ENCODE results near the gene ABL1. TPM values are rescaled to one million over a fixed set of nuclear protein-coding genes. Genes with fewer than 3 reads are reported as not detected.

The ABL1 gene
- total RNA-seq, 1 donor: 94.8 TPM

DNA sequence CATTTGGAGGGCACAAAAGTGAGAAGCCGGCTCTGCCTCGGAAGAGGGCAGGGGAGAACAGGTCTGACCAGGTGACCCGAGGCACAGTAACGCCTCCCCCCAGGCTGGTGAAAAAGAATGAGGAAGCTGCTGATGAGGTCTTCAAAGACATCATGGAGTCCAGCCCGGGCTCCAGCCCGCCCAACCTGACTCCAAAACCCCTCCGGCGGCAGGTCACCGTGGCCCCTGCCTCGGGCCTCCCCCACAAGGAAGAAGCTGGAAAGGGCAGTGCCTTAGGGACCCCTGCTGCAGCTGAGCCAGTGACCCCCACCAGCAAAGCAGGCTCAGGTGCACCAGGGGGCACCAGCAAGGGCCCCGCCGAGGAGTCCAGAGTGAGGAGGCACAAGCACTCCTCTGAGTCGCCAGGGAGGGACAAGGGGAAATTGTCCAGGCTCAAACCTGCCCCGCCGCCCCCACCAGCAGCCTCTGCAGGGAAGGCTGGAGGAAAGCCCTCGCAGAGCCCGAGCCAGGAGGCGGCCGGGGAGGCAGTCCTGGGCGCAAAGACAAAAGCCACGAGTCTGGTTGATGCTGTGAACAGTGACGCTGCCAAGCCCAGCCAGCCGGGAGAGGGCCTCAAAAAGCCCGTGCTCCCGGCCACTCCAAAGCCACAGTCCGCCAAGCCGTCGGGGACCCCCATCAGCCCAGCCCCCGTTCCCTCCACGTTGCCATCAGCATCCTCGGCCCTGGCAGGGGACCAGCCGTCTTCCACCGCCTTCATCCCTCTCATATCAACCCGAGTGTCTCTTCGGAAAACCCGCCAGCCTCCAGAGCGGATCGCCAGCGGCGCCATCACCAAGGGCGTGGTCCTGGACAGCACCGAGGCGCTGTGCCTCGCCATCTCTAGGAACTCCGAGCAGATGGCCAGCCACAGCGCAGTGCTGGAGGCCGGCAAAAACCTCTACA is 49.8 kb downstream of the ABL1 start:
- Histone ChIP-seq H3K9me3 (ENCODE audit: low read depth, low read length) (no peaks in the 10 kb centered on the region), H2AFZ (ENCODE audit: low read length) (no peak overlapping the region), H3K4me3 (ENCODE audit: insufficient read depth, low read length) (no peak overlapping the region), H3K36me3 (ENCODE audit: insufficient read depth, low read length) (peaks cover 90% of the 10 kb centered on the region), H3K27me3 (ENCODE audit: insufficient read depth, low read length) (no peaks in the 10 kb centered on the region), H3K27ac (ENCODE audit: low read depth, low read length) (no peak overlapping the region), H3K4me2 (ENCODE audit: insufficient read depth, low read length) (no peak overlapping the region), H4K20me1 (ENCODE audit: insufficient read depth, low read length) (peaks cover 59% of the 10 kb centered on the region), H3K4me1 (ENCODE audit: insufficient read depth, low read length) (no peaks in the 10 kb centered on the region), H3K79me2 (ENCODE audit: insufficient read depth, low read length) (peaks cover 39% of the 10 kb centered on the region)
- DNase-seq (ENCODE audit: insufficient read length, low spot score, missing footprints): peak; percentile 76
- TF ChIP-seq, protein P1, sequence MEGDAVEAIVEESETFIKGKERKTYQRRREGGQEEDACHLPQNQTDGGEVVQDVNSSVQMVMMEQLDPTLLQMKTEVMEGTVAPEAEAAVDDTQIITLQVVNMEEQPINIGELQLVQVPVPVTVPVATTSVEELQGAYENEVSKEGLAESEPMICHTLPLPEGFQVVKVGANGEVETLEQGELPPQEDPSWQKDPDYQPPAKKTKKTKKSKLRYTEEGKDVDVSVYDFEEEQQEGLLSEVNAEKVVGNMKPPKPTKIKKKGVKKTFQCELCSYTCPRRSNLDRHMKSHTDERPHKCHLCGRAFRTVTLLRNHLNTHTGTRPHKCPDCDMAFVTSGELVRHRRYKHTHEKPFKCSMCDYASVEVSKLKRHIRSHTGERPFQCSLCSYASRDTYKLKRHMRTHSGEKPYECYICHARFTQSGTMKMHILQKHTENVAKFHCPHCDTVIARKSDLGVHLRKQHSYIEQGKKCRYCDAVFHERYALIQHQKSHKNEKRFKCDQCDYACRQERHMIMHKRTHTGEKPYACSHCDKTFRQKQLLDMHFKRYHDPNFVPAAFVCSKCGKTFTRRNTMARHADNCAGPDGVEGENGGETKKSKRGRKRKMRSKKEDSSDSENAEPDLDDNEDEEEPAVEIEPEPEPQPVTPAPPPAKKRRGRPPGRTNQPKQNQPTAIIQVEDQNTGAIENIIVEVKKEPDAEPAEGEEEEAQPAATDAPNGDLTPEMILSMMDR (IDR thresholded peaks at IDR 0.05; ENCODE audit: extremely low read depth, low read depth, low read length): no peak

DNA sequence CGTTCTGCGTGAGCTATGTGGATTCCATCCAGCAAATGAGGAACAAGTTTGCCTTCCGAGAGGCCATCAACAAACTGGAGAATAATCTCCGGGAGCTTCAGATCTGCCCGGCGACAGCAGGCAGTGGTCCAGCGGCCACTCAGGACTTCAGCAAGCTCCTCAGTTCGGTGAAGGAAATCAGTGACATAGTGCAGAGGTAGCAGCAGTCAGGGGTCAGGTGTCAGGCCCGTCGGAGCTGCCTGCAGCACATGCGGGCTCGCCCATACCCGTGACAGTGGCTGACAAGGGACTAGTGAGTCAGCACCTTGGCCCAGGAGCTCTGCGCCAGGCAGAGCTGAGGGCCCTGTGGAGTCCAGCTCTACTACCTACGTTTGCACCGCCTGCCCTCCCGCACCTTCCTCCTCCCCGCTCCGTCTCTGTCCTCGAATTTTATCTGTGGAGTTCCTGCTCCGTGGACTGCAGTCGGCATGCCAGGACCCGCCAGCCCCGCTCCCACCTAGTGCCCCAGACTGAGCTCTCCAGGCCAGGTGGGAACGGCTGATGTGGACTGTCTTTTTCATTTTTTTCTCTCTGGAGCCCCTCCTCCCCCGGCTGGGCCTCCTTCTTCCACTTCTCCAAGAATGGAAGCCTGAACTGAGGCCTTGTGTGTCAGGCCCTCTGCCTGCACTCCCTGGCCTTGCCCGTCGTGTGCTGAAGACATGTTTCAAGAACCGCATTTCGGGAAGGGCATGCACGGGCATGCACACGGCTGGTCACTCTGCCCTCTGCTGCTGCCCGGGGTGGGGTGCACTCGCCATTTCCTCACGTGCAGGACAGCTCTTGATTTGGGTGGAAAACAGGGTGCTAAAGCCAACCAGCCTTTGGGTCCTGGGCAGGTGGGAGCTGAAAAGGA is 50.7 kb downstream of the ABL1 start:
- Histone ChIP-seq H3K36me3 (ENCODE audit: insufficient read depth, low read length) (peaks cover 90% of the 10 kb centered on the region), H3K4me2 (ENCODE audit: insufficient read depth, low read length) (no peak overlapping the region), H3K79me2 (ENCODE audit: insufficient read depth, low read length) (peaks cover 32% of the 10 kb centered on the region), H3K4me3 (ENCODE audit: insufficient read depth, low read length) (no peak overlapping the region), H4K20me1 (ENCODE audit: insufficient read depth, low read length) (peaks cover 56% of the 10 kb centered on the region), H2AFZ (ENCODE audit: low read length) (no peak overlapping the region), H3K4me1 (ENCODE audit: insufficient read depth, low read length) (no peaks in the 10 kb centered on the region), H3K27me3 (ENCODE audit: insufficient read depth, low read length) (no peaks in the 10 kb centered on the region), H3K9me3 (ENCODE audit: low read depth, low read length) (no peaks in the 10 kb centered on the region), H3K27ac (ENCODE audit: low read depth, low read length) (no peak overlapping the region)
- TF ChIP-seq, protein P1 (IDR thresholded peaks at IDR 0.05; ENCODE audit: extremely low read depth, low read depth, low read length): no peak
- peak; percentile 44 for DNase-seq (ENCODE audit: insufficient read length, low spot score, missing footprints)

DNA sequence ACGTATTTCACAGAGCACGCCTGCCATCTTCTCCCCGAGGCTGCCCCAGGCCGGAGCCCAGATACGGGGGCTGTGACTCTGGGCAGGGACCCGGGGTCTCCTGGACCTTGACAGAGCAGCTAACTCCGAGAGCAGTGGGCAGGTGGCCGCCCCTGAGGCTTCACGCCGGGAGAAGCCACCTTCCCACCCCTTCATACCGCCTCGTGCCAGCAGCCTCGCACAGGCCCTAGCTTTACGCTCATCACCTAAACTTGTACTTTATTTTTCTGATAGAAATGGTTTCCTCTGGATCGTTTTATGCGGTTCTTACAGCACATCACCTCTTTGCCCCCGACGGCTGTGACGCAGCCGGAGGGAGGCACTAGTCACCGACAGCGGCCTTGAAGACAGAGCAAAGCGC is 51.9 kb downstream of the ABL1 start:
- peaks cover 58% of the 10 kb centered on the region for H4K20me1 ChIP-seq (ENCODE audit: insufficient read depth, low read length)
- no peaks in the 10 kb centered on the region for H3K4me1 ChIP-seq (ENCODE audit: insufficient read depth, low read length)
- peak; percentile 38 for DNase-seq (ENCODE audit: insufficient read length, low spot score, missing footprints)
- H3K4me2 ChIP-seq (ENCODE audit: insufficient read depth, low read length): no peak overlapping the region
- TF ChIP-seq, protein P1 (IDR thresholded peaks at IDR 0.05; ENCODE audit: extremely low read depth, low read depth, low read length): no peak
- H3K79me2 ChIP-seq (ENCODE audit: insufficient read depth, low read length): peaks cover 29% of the 10 kb centered on the region
- H3K27ac ChIP-seq (ENCODE audit: low read depth, low read length): no peak overlapping the region
- no peak overlapping the region for H2AFZ ChIP-seq (ENCODE audit: low read length)
- no peaks in the 10 kb centered on the region for H3K9me3 ChIP-seq (ENCODE audit: low read depth, low read length)
- H3K4me3 ChIP-seq (ENCODE audit: insufficient read depth, low read length): no peak overlapping the region
- H3K27me3 ChIP-seq (ENCODE audit: insufficient read depth, low read length): no peaks in the 10 kb centered on the region
- H3K36me3 ChIP-seq (ENCODE audit: insufficient read depth, low read length): peaks cover 90% of the 10 kb centered on the region
